Lower leg skin (tissue), 3 donors: ENCODE results near the gene DGCR8.

Experiments
- POLR2A ChIP-seq, 2 donors: fragments of 450-650 bp; IDR thresholded peaks; one replicate each; pipeline ENCODE4 v1.6.1; 2016 to 2017; ENCODE audit warnings: antibody characterized with exemption in 2 of 2, mild to moderate bottlenecking in 1 of 2, moderate library complexity in 1 of 2
- TF ChIP-seq, protein P1 (sequence below), 3 donors: fragments of 450-650 bp; IDR thresholded peaks; one replicate each; pipeline ENCODE4 v1.5.1; 2016; ENCODE audit warnings: antibody characterized with exemption in 3 of 3, mild to moderate bottlenecking in 3 of 3, moderate library complexity in 2 of 3

DNA sequence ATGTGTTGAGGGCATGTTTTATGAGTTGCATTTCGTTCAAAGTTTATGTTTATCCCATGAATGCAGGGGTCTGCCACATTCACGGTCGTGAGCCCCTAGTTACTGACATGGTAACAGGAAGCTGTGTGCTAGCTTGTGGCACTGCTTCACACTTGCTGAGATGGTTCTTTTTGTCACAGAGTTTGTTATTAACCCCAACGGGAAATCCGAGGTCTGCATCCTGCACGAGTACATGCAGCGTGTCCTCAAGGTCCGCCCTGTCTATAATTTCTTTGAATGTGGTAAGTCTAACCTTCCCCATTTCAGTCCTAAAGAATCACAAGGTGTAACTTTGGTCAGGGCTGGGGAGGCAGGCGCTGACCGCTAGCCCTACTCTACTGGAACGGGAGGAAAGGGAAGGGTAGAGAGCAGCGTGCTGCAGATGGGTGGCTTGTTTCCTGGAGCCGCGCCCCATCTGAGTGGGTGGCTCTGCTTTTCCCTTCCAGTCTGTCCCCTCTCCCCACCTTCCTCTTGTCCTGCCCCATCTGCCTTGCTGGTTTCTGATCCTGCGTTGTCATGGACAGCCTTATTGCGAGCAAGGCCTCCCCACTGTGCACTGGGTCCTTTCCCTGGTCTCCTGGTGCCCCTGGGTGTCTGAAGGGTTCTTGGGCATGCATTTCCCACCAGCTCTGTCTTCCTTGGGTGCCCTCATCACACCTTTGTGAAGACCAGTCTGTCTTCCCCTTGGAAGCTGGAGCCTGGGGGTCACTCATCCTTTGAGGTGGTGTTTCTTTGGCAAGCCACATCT, 11.8 kb downstream of the DGCR8 start:
- TF ChIP-seq, protein P1, sequence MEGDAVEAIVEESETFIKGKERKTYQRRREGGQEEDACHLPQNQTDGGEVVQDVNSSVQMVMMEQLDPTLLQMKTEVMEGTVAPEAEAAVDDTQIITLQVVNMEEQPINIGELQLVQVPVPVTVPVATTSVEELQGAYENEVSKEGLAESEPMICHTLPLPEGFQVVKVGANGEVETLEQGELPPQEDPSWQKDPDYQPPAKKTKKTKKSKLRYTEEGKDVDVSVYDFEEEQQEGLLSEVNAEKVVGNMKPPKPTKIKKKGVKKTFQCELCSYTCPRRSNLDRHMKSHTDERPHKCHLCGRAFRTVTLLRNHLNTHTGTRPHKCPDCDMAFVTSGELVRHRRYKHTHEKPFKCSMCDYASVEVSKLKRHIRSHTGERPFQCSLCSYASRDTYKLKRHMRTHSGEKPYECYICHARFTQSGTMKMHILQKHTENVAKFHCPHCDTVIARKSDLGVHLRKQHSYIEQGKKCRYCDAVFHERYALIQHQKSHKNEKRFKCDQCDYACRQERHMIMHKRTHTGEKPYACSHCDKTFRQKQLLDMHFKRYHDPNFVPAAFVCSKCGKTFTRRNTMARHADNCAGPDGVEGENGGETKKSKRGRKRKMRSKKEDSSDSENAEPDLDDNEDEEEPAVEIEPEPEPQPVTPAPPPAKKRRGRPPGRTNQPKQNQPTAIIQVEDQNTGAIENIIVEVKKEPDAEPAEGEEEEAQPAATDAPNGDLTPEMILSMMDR (IDR thresholded peaks at IDR 0.05) = no peak
- no peak for TF ChIP-seq POLR2A (IDR thresholded peaks at IDR 0.05)
